Measurements from ENCODE around the gene ANKRD11.
A peak's percentile ranks its signal among the peaks of the same experiment; 100 is the strongest.
"Not testable (repeated sequence)": the region's sequence is repeated elsewhere in the genome, so short reads cannot be mapped to it uniquely, and the experiment has no call there.

Gene ANKRD11

GRCh38 chr16:89267746-89268145, 222.6 kb downstream of the ANKRD11 start:
- peaks cover 74% of the 10 kb centered on the region for H3K36me3 Mint-ChIP-seq
- not testable (repeated sequence) for ATAC-seq; DNase-seq (ENCODE audit: low spot score in 2 of 2); H3K27ac Mint-ChIP-seq; H3K4me3 Mint-ChIP-seq; H3K9me3 Mint-ChIP-seq; H3K4me1 Mint-ChIP-seq

DNA sequence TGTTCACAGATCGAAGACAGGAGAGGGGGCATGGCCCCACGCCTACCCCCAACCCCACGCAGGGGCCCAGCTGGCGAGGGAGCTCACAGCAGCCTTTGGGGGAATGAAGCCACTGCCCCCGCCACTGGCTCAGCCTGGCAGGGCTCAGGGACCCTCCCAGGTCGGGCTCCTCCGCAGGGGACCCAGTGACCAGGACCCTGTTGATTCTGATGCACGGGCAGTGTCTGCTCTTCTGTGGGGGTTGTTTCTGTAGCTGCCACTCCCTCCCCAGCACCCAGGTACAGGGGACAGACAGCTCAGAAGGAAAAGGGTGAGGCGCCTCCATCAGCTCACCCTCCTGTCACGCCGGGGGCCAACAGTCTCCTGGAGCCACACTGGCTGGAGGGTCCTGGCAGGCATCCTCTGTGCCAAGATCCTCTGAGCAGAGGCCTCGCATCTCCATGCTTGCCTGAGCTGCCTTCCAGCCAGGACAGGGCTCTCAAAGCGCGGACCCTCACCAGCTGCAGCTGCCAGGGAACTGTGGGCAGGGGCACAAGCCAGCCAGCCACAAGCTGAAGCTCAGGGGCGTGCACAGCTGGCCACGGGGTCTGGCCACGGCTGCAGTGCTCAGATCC, 223.7 kb downstream of the ANKRD11 start:
- no peak for ATAC-seq
- Mint-ChIP-seq H3K9me3 (no peaks in the 10 kb centered on the region), H3K27ac (peak overlapping the region; percentile 58), H3K36me3 (peaks cover 65% of the 10 kb centered on the region), H3K4me1 (peaks cover 11% of the 10 kb centered on the region), H3K4me3 (no peak overlapping the region)
- DNase-seq (ENCODE audit: low spot score in 2 of 2): no peak

DNA sequence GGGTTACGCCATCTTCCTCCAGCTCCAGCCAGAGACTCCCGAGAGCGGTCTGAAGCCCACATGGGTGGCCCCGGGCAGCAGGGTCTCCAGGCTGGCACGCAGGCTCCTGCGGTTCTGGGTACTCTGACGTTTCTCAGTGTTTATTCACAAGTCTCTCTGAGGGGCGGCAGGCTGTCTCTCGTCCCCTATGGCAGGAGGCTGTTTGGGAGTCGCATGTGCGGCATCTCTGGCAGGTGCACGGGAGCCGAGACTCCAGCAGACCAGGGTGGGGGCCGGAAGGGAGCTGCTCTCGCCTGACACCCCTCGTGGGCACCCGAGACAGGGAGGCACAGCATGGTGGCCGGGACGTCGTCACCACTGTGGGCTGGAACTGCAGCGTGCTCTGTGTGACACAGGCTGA, 224.7 kb downstream of the ANKRD11 start:
- Mint-ChIP-seq H3K9me3 (no peaks in the 10 kb centered on the region), H3K27ac (peak overlapping the region; percentile 58), H3K4me1 (peaks cover 14% of the 10 kb centered on the region), H3K36me3 (peaks cover 60% of the 10 kb centered on the region), H3K4me3 (no peak overlapping the region)
- no peak for DNase-seq (ENCODE audit: low spot score in 2 of 2)
- ATAC-seq: no peak

- peaks cover 53% of the 10 kb centered on the region for H3K36me3 Mint-ChIP-seq
- ATAC-seq (no peak), DNase-seq (ENCODE audit: low spot score in 2 of 2) (no peak)
- no peaks in the 10 kb centered on the region for H3K9me3 Mint-ChIP-seq
- peaks cover 14% of the 10 kb centered on the region for H3K4me1 Mint-ChIP-seq
- no peak overlapping the region for H3K4me3 Mint-ChIP-seq
- H3K27ac Mint-ChIP-seq: peak overlapping the region; percentile 58
Observed at GRCh38 chr16:89264800-89265550, 225.4 kb downstream of the ANKRD11 start.

DNA sequence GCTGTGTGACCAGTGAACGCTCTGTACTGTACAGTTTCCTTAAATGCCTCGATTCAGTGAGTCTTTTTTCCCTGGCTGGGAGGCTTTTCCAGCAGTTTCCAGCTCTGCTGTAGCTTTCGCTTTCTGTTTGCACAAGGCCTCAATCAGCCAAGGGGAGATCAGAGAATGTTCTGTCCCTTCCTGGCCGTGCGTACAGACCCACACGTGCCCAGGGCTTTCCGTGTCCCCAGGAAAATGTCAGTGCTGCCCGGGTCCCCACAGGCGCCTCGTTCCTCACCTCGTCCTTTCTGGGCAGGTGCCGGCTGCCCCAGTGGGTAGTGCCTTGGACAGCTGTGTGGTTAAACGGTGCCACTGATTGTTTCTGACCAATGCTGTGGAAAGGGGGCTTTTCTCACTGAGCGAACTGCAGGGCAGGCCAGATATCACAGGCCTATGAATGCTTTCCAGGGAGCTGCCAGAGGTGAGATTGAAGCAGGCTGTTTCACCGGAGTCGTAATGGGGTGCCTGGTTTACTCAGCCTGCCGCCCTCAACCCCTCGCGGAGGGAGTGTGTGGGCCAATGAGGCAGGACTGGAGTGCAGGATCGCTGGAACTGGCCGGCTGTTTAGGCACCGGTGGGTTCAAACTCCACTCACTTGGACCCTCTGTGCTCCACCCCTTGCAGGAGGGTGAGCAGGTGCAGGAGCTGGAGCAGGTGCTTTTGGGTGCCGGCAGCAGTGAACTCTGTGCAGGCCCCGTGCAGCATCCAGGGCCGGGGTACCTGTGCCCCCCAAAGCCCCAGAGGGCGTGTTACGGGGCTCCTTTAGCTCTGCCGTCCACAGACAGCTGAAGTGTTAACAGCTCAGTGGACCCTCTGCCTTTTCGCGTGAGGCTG, 228.4 kb downstream of the ANKRD11 start:
- H3K4me3 Mint-ChIP-seq: no peak overlapping the region
- peak; percentile 17 for ATAC-seq
- no peak for DNase-seq (ENCODE audit: low spot score in 2 of 2)
- peaks cover 27% of the 10 kb centered on the region for H3K4me1 Mint-ChIP-seq
- H3K27ac Mint-ChIP-seq: peak overlapping the region; percentile 49
- H3K36me3 Mint-ChIP-seq: peaks cover 32% of the 10 kb centered on the region
- no peaks in the 10 kb centered on the region for H3K9me3 Mint-ChIP-seq

DNA sequence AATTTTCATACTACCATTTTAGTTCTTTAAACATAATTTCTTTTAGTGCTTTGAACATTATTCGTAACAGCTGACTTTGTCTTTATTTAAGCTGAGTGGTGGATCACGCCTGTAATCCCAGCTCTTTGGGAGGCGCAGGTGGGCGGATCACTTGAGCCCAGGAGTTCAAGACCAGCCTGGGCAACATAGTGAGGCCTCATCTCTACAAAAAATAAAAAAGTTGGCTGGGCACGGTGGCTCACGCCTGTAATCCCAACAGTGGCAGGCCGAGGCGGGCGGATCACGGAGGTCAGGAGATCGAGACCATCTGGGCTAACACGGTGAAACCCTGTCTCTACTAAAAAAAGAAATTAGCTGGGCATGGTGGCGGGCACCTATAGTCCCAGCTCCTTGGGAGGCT, 230.5 kb downstream of the ANKRD11 start:
- H3K27ac Mint-ChIP-seq; H3K9me3 Mint-ChIP-seq; DNase-seq (ENCODE audit: low spot score in 2 of 2); ATAC-seq; H3K4me3 Mint-ChIP-seq: not testable (repeated sequence)
- H3K4me1 Mint-ChIP-seq: peaks cover 32% of the 10 kb centered on the region
- H3K36me3 Mint-ChIP-seq: peaks cover 12% of the 10 kb centered on the region

DNA sequence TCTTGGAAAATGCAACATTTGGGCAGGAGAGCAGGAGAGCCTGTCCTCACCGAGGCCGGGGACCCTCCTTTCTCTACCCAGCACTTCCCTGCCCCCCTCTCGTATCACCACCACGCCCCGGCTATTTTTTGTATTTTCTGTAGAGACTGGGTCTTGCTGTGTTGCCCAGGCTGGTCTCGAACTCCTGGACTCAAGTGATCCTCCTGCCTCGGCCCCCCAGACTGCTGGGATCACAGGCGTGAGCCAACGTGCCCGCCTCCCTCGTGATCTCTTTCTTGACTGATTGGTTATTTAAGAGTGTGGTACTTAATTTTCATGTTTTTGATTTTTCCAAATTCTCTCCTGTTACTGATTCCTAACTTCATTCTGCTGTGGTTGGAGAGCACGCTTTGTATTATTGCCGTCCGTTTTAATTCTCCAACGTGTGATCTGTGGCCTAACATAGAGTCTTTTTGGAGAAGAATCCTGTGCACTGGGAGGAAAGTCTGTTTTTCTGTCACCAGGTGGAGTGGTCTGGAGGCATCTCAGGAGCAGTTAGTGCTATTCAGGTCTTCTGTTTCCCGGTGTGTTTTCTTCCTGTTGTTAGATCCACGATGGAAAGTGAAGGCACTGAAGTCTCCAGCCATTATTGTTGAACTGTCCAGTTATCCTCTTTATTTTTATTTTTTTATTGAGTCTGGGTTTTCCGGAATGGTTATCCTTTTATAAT, 232.4 kb downstream of the ANKRD11 start:
- Mint-ChIP-seq H3K4me3 (peak overlapping the region; percentile 72), H3K9me3 (no peaks in the 10 kb centered on the region), H3K4me1 (peaks cover 32% of the 10 kb centered on the region), H3K36me3 (peaks cover 7% of the 10 kb centered on the region), H3K27ac (no peak overlapping the region)
- ATAC-seq (no peak), DNase-seq (ENCODE audit: low spot score in 2 of 2) (no peak)

GRCh38 chr16:89257281-89257731, 233.1 kb downstream of the ANKRD11 start:
- no peak overlapping the region for H3K27ac Mint-ChIP-seq
- ATAC-seq: peak; percentile 54
- no peak for DNase-seq (ENCODE audit: low spot score in 2 of 2)
- H3K4me3 Mint-ChIP-seq: peak overlapping the region; percentile 72
- H3K4me1 Mint-ChIP-seq: peaks cover 29% of the 10 kb centered on the region
- H3K9me3 Mint-ChIP-seq: no peaks in the 10 kb centered on the region
- H3K36me3 Mint-ChIP-seq: peaks cover 7% of the 10 kb centered on the region

GRCh38 chr16:89256651-89257254, 233.6 kb downstream of the ANKRD11 start:
- Mint-ChIP-seq H3K36me3 (peaks cover 6% of the 10 kb centered on the region), H3K27ac (peak overlapping the region; percentile 75), H3K4me1 (peaks cover 23% of the 10 kb centered on the region), H3K4me3 (peak overlapping the region; percentile 72), H3K9me3 (no peaks in the 10 kb centered on the region)
- peak; percentile 99 for ATAC-seq
- DNase-seq (ENCODE audit: low spot score in 2 of 2): peak; percentile 56 to 70

- Mint-ChIP-seq H3K36me3 (no peaks in the 10 kb centered on the region), H3K4me3 (no peak overlapping the region), H3K9me3 (peaks cover 6% of the 10 kb centered on the region), H3K27ac (no peak overlapping the region), H3K4me1 (peaks cover 19% of the 10 kb centered on the region)
- no peak for ATAC-seq
- no peak for DNase-seq (ENCODE audit: low spot score in 2 of 2)
Observed at GRCh38 chr16:89253548-89254287, 236.6 kb downstream of the ANKRD11 start.

DNA sequence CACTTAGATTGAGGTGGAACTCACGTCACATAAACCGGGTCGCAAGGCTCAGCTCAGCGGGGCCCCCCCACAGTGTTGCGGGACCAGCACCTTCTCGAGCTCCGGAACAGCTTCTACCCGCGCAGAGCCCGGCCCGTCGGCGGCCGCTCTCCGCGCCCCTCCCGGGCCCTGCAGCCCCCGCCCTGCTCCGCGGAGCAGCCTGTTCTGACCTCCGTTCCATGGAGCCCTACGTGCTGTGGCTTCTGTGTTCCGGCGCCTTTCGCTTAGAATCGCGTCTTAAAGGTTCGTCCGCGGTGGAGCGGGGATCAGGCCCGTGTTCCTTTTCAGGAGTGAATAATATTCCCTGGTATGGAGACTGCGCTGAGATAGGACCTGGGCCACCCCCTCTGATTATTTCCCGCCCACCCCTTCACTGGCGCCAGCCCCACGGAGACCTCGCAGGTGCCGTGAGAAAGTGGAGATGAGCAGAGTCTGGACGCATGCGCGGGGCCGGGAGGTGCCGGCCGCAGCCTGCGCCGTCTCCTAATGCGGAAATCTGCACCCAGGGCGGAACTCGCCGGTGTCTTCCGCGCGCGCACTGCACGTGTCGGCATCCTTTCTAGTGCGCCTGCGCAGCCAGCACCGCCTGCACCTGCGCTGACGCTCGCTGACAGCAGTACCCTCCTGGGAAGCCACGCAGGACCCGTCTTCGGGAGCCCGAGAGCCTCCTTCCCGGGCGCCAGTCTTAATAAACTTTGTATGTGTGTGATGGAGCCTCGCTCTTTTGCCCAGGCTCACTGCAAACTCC, 242.0 kb downstream of the ANKRD11 start:
- Mint-ChIP-seq H3K36me3 (no peaks in the 10 kb centered on the region), H3K27ac (no peak overlapping the region)
- DNase-seq (ENCODE audit: low spot score in 2 of 2): no peak

DNA sequence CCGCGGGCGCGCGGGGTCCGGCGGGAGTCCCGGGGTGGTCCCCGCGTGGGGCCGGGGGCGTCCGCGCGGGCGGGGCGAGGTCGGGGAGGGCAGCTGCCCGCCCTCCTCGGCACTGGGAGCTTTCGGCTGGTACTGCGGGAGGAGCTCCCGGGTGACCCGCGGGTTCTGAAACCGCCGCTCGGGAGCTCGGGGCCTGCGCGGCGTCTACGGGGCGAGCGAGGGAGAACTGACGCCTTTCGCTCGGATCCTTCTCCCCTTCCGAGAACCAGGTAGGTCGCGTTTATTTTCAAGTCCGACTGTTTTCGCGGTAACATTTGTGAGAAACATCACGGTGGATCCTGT, 242.7 kb downstream of the ANKRD11 start:
- not testable (repeated sequence) for DNase-seq (ENCODE audit: low spot score in 2 of 2); H3K4me1 Mint-ChIP-seq; H3K27ac Mint-ChIP-seq; H3K9me3 Mint-ChIP-seq; H3K36me3 Mint-ChIP-seq
- peak overlapping the region; percentile 53 for H3K4me3 Mint-ChIP-seq
- peak; percentile 71 for ATAC-seq

More for the DNA sequence above, 242.0 kb downstream of the ANKRD11 start:
- H3K9me3 Mint-ChIP-seq: peaks cover 6% of the 10 kb centered on the region
- H3K4me1 Mint-ChIP-seq: peaks cover 3% of the 10 kb centered on the region
- no peak for ATAC-seq
- H3K4me3 Mint-ChIP-seq: peak overlapping the region; percentile 53

DNA sequence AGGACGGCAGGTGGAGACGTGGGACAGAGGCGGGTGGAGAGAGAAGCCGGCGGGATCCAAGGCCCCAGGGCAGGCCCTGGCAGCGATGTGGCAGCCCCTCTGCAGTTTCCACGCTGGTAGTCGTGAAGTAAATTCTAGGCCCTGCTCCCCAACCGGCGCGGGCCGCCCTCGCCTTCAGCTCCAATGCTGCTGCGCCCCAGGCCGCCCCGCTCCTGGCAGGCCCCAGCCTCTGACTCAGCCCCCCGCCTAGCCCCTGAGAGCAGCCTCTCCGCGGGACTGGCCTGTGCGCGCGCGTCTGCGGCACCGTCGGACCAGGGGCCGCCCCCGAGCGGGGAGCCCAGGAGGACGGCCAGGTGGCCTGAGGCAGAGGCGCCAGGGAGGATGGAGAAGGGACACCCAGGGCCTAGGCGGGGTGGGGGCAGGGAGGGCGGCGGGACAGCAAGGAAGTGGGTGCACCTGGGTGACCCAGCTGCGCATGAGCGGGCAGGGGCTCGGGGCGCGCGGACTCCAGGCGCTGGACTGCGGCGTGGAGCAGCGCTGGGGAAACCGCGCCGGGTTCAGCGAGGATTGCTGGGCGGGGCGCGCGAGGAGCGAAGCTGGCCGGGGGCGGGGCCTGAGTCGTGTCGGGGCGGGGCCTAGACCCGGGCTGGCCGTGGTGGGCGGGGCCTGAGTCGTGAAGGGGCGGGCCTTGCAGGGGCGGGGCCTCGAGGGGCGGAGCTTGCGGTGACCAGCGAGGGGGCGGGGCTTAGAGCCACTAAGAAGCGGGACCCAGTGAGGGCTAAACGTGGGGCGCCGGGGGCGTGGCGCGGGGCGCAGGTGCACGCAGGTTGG, 243.2 kb downstream of the ANKRD11 start:
- ATAC-seq (peak; percentile 86), DNase-seq (ENCODE audit: low spot score in 2 of 2) (peak; percentile 98 to 99)
- H3K27ac Mint-ChIP-seq: no peak overlapping the region
- peak overlapping the region; percentile 53 for H3K4me3 Mint-ChIP-seq
- peaks cover 5% of the 10 kb centered on the region for H3K36me3 Mint-ChIP-seq
- H3K4me1 Mint-ChIP-seq: peaks cover 10% of the 10 kb centered on the region
- peaks cover 6% of the 10 kb centered on the region for H3K9me3 Mint-ChIP-seq

All from stimulated activated effector memory CD8-positive, alpha-beta T cell treated with anti-CD3 and anti-CD28 coated beads, Interleukin-12 subunit alpha, Interleukin-12 subunit beta, amount 100 ng/mL, for 72 hours (primary cell).